ENCODE data around the gene FSTL4.

DNA sequence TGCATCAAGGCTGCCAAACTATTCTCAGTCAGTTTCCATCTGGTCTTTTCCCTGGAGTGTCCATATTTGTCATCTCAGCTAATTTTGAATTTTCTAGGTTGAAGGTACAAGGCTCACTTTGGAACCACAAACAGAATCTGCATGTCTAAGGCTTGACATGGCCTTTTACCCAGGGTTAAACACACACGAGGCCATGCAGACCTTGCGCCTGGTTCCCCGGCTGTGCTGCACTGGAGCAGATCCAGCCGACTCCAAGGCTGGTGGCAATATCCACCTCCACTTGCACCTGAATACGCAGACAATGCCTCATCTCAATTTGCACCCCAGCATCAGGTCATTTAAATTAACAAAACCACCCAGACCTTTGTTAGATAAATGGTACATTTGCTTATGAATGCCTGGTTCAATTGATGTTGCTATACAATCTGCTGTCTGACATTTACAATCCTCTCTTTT is 284.4 kb downstream of the FSTL4 start:
- TF ChIP-seq, protein P1, sequence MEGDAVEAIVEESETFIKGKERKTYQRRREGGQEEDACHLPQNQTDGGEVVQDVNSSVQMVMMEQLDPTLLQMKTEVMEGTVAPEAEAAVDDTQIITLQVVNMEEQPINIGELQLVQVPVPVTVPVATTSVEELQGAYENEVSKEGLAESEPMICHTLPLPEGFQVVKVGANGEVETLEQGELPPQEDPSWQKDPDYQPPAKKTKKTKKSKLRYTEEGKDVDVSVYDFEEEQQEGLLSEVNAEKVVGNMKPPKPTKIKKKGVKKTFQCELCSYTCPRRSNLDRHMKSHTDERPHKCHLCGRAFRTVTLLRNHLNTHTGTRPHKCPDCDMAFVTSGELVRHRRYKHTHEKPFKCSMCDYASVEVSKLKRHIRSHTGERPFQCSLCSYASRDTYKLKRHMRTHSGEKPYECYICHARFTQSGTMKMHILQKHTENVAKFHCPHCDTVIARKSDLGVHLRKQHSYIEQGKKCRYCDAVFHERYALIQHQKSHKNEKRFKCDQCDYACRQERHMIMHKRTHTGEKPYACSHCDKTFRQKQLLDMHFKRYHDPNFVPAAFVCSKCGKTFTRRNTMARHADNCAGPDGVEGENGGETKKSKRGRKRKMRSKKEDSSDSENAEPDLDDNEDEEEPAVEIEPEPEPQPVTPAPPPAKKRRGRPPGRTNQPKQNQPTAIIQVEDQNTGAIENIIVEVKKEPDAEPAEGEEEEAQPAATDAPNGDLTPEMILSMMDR (IDR thresholded peaks at IDR 0.05): no peak
- TF ChIP-seq EP300 (IDR thresholded peaks at IDR 0.05): no peak

Measured in upper lobe of left lung (tissue), 4 donors.